Osteoblast (primary cell): ENCODE data around the gene PMEL. TPM values are rescaled to one million over a fixed set of nuclear protein-coding genes. Genes with fewer than 3 reads are reported as not detected.

Experiments used
- DNase-seq: peaks from one replicate; pipeline ENCODE4 v3.0.0; 2011; ENCODE audit warnings: low spot score, mixed read lengths; ENCODE audit not compliant: insufficient read length; ENCODE audit errors: missing footprints
- H2AFZ ChIP-seq: 2 replicates; pipeline ENCODE4 v1.6.0; 2011; ENCODE audit warnings: mild to moderate bottlenecking, low read length
- H3K27ac ChIP-seq: 2 replicates; pipeline ENCODE4 v1.5.1; 2011; ENCODE audit warnings: mild to moderate bottlenecking, low read depth, low read length, moderate library complexity
- H3K27me3 ChIP-seq: 2 replicates; pipeline ENCODE4 v1.6.0; 2012; ENCODE audit warnings: mild to moderate bottlenecking, control low read depth, inconsistent platforms, low read length, moderate library complexity; ENCODE audit not compliant: insufficient read depth
- H3K36me3 ChIP-seq: 2 replicates; pipeline ENCODE4 v1.5.1; 2011; ENCODE audit warnings: mild to moderate bottlenecking, low read length, control low read depth, moderate library complexity; ENCODE audit not compliant: insufficient read depth
- H3K4me1 ChIP-seq: 2 replicates; pipeline ENCODE4 v1.5.1; 2011; ENCODE audit warnings: mild to moderate bottlenecking, low read length, control low read depth, moderate library complexity; ENCODE audit not compliant: insufficient read depth
- H3K4me2 ChIP-seq: 2 replicates; pipeline ENCODE4 v1.6.0; 2011; ENCODE audit warnings: mild to moderate bottlenecking, low read length; ENCODE audit not compliant: insufficient read depth
- H3K4me3 ChIP-seq: fragments of 200-600 bp; sonication (generic); 3 replicates; pipeline ENCODE4 v1.5.1; 2012; ENCODE audit warnings: mild to moderate bottlenecking, low read length, inconsistent platforms; ENCODE audit not compliant: insufficient read depth
- H3K79me2 ChIP-seq: 2 replicates; pipeline ENCODE4 v1.6.0; 2012; ENCODE audit warnings: mild to moderate bottlenecking, low read length, control low read depth, inconsistent platforms; ENCODE audit not compliant: insufficient read depth
- H3K9me3 ChIP-seq: 2 replicates; pipeline ENCODE4 v1.5.1; 2011; ENCODE audit warnings: low read depth, low read length, control low read depth
- H4K20me1 ChIP-seq: 2 replicates; pipeline ENCODE4 v1.6.0; 2012; ENCODE audit warnings: mild to moderate bottlenecking, low read length, control low read depth; ENCODE audit not compliant: insufficient read depth
- total RNA-seq: library from RNA; depleted of rRNA; stranded (reverse); fragments of >200 nt; gene quantifications from 2 replicates; pipeline ENCODE4 v1.2.3, GENCODE V29; 2012
- TF ChIP-seq, protein P1 (sequence below): IDR thresholded peaks from 2 replicates; pipeline ENCODE4 v1.5.1; 2011; ENCODE audit warnings: mild to moderate bottlenecking, low read depth, low read length, moderate library complexity; ENCODE audit errors: extremely low read depth

PMEL gene
- total RNA-seq, 1 donor: 0.72 TPM

DNA sequence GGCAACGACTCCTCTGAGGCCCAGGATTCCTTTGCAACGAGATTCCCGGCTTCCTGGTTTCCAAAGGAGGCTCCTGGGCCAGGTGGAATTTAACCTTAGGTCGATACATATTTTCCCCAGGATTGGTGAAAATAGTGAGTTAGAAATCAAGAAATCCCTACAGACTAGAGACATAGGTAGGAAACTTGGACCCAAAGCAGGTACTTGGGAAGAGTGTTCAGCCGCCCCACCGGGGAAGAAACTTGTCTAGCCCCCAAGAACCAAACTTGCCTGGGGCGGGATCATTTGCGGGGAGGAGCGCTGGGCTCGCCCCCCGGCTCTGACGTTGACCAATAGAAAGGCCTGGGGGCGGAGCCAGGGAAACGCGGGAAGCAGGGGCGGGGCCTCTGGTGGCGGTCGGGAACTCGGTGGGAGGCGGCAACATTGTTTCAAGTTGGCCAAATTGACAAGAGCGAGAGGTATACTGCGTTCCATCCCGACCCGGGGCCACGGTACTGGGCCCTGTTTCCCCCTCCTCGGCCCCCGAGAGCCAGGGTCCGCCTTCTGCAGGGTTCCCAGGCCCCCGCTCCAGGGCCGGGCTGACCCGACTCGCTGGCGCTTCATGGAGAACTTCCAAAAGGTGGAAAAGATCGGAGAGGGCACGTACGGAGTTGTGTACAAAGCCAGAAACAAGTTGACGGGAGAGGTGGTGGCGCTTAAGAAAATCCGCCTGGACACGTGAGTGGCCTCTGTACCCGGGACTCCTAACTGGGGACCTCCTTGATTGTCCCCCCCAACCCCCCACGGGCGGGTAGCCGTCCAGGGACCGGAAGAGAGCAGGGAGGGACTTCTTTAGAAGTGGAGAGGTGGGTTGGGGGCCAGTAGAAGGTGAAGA is 803 bp upstream of the PMEL start, which contains the start of gene CDK2:
TSS of gene CDK2 (plus strand) at position 423 of the 874 bp plus-strand sequence. CDS start at position 602, 179 bp downstream.
- Histone ChIP-seq H3K4me1 (peaks cover 22% of the 10 kb centered on the region), H3K79me2 (peaks cover 22% of the 10 kb centered on the region), H3K27me3 (no peaks in the 10 kb centered on the region), H3K27ac (peak within 1 kb of the TSS; percentile 83), H4K20me1 (no peaks in the 10 kb centered on the region), H3K4me2 (peak within 1 kb of the TSS; percentile 97), H2AFZ (peak within 1 kb of the TSS; percentile 98), H3K36me3 (no peaks in the 10 kb centered on the region), H3K9me3 (no peaks in the 10 kb centered on the region), H3K4me3 (peak within 1 kb of the TSS; percentile 98)
- peak; percentile 97 for DNase-seq
- TF ChIP-seq, protein P1, sequence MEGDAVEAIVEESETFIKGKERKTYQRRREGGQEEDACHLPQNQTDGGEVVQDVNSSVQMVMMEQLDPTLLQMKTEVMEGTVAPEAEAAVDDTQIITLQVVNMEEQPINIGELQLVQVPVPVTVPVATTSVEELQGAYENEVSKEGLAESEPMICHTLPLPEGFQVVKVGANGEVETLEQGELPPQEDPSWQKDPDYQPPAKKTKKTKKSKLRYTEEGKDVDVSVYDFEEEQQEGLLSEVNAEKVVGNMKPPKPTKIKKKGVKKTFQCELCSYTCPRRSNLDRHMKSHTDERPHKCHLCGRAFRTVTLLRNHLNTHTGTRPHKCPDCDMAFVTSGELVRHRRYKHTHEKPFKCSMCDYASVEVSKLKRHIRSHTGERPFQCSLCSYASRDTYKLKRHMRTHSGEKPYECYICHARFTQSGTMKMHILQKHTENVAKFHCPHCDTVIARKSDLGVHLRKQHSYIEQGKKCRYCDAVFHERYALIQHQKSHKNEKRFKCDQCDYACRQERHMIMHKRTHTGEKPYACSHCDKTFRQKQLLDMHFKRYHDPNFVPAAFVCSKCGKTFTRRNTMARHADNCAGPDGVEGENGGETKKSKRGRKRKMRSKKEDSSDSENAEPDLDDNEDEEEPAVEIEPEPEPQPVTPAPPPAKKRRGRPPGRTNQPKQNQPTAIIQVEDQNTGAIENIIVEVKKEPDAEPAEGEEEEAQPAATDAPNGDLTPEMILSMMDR: no peak

GRCh38 chr12:55965240-55965639 is 602 bp downstream of the PMEL start:
- H3K9me3 ChIP-seq: no peaks in the 10 kb centered on the region
- TF ChIP-seq, protein P1: no peak
- no peak overlapping the region for H2AFZ ChIP-seq
- H3K79me2 ChIP-seq: peaks cover 22% of the 10 kb centered on the region
- H3K27ac ChIP-seq: no peak overlapping the region
- H4K20me1 ChIP-seq: no peaks in the 10 kb centered on the region
- H3K4me2 ChIP-seq: no peak overlapping the region
- peaks cover 18% of the 10 kb centered on the region for H3K4me1 ChIP-seq
- H3K27me3 ChIP-seq: no peaks in the 10 kb centered on the region
- DNase-seq: no peak
- H3K36me3 ChIP-seq: no peaks in the 10 kb centered on the region
- no peak overlapping the region for H3K4me3 ChIP-seq

DNA sequence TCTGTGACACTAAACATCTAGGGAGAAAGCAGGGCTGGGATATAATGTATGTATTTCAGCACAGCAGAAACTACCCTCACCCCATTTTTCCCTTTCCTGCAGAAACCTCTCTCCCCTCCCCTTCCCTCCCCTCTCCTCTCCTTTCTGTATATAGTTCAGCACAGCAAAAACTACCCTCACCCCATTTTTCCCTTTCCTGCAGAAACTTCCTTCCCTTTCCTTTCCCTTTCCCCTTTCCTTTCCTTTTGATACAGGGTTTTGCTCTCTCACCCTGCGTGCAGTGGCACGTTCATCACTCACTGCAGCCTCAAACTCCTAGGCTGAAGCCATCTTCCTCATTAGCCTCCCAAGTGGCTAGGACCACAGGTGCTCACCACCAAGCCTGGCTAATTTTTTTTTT is 2.1 kb downstream of the PMEL start:
- Histone ChIP-seq H3K4me1 (peaks cover 18% of the 10 kb centered on the region), H3K9me3 (no peaks in the 10 kb centered on the region), H3K27me3 (no peaks in the 10 kb centered on the region), H3K36me3 (no peaks in the 10 kb centered on the region), H4K20me1 (no peaks in the 10 kb centered on the region), H3K4me3 (no peak overlapping the region), H3K79me2 (peaks cover 20% of the 10 kb centered on the region), H2AFZ (no peak overlapping the region), H3K27ac (no peak overlapping the region), H3K4me2 (no peak overlapping the region)
- no peak for DNase-seq
- TF ChIP-seq, protein P1: no peak

DNA sequence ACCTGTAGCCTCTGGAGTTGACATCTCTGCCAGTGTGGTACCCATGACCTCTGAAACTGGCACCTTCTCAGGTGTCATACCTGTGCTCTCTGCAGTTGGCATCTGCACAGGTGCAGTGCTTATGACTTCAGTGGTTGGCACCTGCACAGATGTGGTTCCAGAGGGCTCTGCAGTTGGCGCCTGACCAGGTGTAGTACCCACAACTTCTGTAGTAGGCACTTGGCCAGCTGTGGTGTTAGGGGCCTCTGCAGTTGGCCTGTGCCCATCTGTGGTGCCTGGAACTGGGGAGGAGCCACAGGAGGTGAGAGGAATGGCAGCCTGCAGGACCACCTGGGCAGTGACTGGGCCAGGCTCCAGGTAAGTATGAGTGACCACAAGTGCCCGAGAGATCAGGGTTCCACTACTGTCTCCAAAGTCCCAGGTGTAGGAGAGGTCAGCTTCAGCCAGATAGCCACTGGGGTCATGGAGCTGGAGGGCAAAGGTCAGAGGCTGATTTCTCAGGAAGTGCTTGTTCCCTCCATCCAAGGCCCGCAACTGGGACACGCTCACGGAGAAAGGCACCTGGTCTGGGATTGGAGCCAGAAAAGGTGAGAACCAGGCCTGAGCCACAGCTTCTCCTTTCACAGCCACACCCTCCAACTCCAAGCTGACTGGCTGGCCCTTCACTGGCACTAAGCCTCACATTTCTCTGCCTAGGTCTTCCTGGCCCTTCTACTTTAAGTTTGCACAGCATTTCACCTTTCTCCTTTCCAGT is 8.6 kb downstream of the PMEL start:
- no peaks in the 10 kb centered on the region for H3K9me3 ChIP-seq
- H3K36me3 ChIP-seq: peaks cover 13% of the 10 kb centered on the region
- no peaks in the 10 kb centered on the region for H4K20me1 ChIP-seq
- TF ChIP-seq, protein P1: no peak
- H3K4me1 ChIP-seq: peaks cover 7% of the 10 kb centered on the region
- H3K27ac ChIP-seq: no peak overlapping the region
- peaks cover 4% of the 10 kb centered on the region for H3K27me3 ChIP-seq
- DNase-seq: no peak
- H3K4me2 ChIP-seq: no peak overlapping the region
- H2AFZ ChIP-seq: no peak overlapping the region
- H3K79me2 ChIP-seq: no peaks in the 10 kb centered on the region
- no peak overlapping the region for H3K4me3 ChIP-seq
